HG02798 (cell line): ENCODE measurements around the gene SMARCAD1.

Source experiments
- ATAC-seq: cut with Tn5 transposase; IDR thresholded peaks from one replicate; pipeline ENCODE4 v1.9.1; 2021; ENCODE audit warnings: mild to moderate bottlenecking; ENCODE audit not compliant: unreplicated experiment, poor library complexity

SMARCAD1 gene

GRCh38 chr4:94207469-94208224 is at the start of gene SMARCAD1:
Gene SMARCAD1 (plus strand): TSS chr4:94207865. CDS start chr4:94208395, 530 bp downstream.
- peak; percentile 96 for ATAC-seq

- ATAC-seq, result no peak
These were observed 48.8 kb upstream of the SMARCAD1 start for GRCh38 chr4:94158883-94159282.

- ATAC-seq, result no peak
These were observed 47.9 kb upstream of the SMARCAD1 start for GRCh38 chr4:94159790-94160189.

- ATAC-seq, result no peak
These were observed 46.9 kb upstream of the SMARCAD1 start for GRCh38 chr4:94160774-94161173.

DNA sequence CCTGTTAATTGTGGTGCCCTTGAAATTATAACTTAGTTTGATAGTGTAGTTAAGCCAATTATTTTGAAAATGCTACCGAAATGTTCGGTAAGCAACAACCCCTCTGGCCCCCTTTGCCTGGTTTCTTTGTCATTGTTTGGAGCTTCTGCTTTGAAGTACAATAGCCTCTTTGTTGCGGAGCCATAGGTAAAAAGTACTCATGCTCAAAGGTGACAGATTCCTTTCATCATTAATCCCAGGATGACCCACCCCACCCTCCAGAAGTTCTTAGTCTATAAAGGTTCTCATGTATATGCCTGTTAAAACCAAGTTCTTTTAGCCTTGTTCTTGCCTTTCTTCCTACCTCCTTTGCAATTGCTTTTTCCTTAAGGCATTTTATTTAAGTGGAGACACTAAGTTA is 42.4 kb upstream of the SMARCAD1 start:
- no peak for ATAC-seq

GRCh38 chr4:94168321-94168720 is 39.3 kb upstream of the SMARCAD1 start:
- ATAC-seq, result no peak

DNA sequence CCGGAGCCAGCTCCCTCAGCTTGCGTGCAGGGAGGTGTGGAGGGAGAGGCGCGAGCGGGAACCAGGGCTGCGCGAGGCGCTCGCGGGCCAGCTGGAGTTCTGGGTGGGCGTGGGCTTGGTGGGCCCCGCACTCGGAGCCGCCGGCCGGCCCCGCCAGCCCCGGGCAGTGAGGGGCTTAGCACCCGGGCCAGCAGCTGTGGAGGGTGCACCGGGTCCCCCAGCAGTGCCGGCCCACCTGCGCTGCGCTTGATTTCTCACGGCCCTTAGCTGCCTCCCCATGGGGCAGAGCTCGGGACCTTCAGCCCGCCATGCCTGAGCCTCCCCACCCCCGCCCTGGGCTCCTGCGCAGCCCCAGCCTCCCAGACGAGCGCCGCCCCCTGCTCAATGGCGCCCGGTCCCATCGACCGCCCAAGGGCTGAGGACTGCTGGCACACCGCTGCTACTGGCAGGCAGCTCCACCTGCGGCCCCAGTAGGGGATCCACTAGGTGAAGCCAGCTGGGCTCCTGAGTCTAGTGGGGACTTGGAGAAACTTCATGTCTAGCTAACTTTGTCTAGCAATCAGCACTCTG is 37.8 kb upstream of the SMARCAD1 start:
- ATAC-seq, result no peak

- no peak for ATAC-seq
These were observed 36.0 kb upstream of the SMARCAD1 start for GRCh38 chr4:94171616-94172015.

GRCh38 chr4:94175553-94176261 is 32.0 kb upstream of the SMARCAD1 start:
- ATAC-seq, result no peak

DNA sequence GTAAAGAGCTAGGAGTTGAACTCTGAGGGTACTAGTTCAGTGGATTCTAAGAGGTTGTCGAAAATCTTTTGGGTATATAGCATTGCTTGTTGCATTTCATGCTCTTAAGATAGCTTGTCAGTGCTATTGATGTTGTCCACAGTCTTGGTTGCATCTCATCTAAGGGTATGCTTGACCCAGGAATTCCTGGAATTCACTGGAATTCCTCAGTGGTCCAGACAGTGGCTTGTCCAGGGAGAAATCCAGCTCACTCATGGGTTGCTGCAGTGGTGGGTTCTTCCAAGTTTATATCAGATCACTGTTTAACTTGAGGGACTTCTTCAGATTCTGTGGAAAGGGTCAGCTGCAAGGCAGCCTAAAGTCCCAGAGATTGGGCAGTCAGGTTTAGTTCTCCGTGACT is 29.8 kb upstream of the SMARCAD1 start:
- ATAC-seq, result no peak

- ATAC-seq, result no peak
These were observed 25.9 kb upstream of the SMARCAD1 start for GRCh38 chr4:94181815-94182214.

GRCh38 chr4:94202769-94203168 is 4.9 kb upstream of the SMARCAD1 start:
- no peak for ATAC-seq

DNA sequence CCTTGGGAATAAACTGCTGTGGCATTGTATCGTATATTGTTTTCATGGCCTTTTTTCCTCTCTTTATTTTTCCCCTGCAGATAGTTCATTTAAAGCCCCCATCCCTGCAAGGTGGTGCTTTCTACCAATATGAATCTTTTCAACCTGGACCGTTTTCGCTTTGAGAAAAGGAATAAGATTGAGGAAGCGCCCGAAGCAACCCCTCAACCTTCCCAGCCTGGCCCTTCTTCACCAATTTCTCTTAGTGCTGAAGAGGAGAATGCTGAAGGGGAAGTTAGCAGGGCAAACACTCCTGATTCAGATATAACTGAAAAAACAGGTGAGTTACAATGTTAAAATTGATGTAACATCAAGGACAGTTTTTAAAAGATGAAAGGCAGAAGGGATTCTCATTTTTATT is 601 bp downstream of the SMARCAD1 start:
- no peak for ATAC-seq

DNA sequence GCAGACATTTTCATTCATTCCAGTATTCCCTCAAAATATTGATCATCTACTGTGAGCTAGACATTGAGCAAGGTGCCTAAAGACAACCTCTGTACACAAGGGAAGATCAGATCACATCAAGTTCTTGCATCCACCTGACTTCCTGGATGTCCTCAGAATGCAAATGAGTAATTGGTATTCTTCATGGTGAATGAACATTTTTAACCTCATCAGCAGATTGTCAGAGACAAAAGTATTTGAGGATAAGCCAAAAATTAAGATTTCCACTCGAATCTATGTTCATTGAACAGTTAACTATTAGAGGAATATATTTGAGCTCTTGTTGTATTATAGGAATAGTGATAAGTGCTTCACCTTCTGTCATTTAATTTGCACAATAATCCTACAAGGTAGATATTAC is 1.3 kb downstream of the SMARCAD1 start:
- ATAC-seq, result no peak

DNA sequence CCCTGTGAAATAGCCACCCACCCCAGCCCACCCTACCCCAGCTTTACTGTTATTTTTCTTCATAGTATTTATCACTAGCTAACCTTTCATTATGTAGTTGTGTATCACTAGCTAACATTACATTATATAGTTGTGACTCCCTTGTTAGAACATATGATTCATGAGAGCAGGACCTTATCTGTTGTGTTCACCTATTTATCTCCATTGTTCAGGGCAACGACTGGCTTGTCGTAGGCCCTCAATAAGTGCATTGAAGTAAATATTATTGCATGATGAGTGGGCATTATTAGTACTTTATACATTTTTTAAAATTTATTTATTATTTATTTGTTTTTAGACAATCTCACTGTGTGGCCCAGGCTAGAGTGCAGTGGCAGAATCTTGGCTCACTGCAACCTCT is 4.2 kb downstream of the SMARCAD1 start:
- no peak for ATAC-seq

DNA sequence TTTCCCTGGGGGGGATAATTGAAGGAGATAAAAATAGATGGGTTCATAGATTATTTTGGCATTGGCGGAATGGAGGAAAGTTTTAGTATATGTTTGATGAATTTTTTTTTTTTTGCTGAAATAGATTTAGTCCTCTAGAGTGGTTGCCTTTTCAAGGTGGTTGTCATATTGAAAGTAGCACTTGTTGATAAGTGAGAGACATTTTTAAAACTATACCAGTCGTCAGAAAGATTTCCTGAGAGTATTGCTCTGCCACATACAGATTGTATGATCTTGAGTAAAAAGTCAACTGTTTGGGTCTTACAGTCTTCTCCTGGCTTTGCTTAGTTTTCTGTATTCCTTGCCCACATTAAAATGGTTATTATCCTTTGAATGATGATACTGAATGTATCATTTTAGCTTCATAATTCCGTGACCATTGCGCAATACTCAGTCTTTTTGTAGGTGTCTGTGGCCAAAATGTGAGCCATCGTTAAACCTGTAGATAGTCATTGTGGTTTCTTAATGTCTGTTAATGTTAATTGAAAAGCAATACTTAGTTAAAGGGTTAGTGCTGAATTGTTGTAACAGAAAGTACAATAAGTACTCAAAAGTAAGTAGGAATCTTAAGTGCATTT is 7.1 kb downstream of the SMARCAD1 start:
- ATAC-seq, result peak; percentile 83

DNA sequence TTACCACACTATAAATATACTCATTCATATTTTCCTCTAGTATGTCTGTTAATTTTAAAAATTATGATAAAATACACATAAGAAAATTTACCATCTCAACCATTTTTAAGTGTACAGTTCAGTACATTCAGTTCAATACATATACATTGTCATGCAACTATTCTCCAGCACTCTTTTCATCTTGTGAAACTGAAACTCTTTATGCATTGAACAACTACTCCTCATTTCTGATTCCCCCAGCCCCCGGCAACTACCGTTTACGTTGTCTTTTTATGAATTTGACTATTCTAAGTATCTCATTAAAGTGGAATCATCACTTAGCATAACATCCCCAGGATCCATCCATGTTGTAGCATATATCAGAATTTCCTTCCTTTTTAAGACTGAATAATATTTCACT is 8.7 kb downstream of the SMARCAD1 start:
- no peak for ATAC-seq

GRCh38 chr4:94219402-94219801 is 11.7 kb downstream of the SMARCAD1 start:
- ATAC-seq, result no peak

DNA sequence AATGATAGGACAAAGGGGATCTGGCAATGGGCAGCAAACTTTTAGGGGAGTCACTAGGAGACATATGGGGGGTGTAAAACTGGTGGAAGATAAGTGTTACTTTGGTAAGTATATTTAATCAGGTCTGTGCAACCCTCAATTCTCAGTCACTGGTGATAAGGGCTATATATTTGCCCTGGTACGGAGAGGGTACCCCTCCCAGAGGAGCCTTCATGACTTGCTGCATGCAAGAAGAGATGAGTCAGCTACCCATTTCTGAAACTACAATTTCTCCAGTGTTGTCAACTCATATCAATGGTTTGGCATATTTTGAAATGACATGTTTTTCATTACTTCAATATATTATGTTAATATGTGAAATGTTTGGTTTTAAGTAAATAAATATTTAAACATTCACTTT is 14.3 kb downstream of the SMARCAD1 start:
- ATAC-seq, result no peak

- no peak for ATAC-seq
These were observed 17.8 kb downstream of the SMARCAD1 start for GRCh38 chr4:94225449-94225848.

DNA sequence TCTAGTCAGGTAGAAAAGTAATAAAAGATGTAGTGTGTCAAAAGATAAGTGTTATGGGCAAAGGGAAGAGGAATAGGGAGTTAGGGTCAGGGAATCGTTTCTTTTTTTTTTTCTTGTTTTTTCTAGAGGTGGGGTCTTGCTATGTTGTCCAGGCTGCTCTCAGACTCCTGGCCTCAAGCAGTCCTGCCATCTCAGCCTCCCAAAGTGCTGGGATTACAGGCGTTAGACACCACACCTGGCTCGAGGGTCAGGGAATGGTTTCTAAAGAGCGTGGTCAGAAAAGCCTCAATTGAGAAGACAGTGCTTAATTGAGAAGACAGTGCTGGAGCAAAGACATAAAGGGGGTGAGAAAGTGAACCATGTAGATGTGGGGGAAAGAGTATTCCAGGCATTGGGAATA is 19.1 kb downstream of the SMARCAD1 start:
- ATAC-seq, result no peak
